H1 (cell line): ENCODE data around the gene ACOX1. TPM values are rescaled to one million over a fixed set of nuclear protein-coding genes. Genes with fewer than 3 reads are reported as not detected.

Experiments
- CHD2 ChIP-seq: IDR thresholded peaks from 2 replicates; pipeline ENCODE4 v1.6.1; 2012; ENCODE audit warnings: low read length, improper control_type of control experiment
- EP300 ChIP-seq, 2 experiments: IDR thresholded peaks; 1 replicate in 1 of 2; 2 replicates in 1 of 2; pipeline ENCODE4 v1.6.1; 2011 to 2012; ENCODE audit warnings: low read depth in 2 of 2, low read length in 2 of 2, mild to moderate bottlenecking in 2 of 2, borderline replicate concordance in 1 of 2, inconsistent platforms in 1 of 2, moderate library complexity in 1 of 2
- RBBP5 ChIP-seq: IDR thresholded peaks from 2 replicates; pipeline ENCODE4 v1.7.1; 2012; ENCODE audit warnings: low read depth, mild to moderate bottlenecking, inconsistent platforms, low read length, moderate library complexity, borderline replicate concordance
- polyA plus RNA-seq, 7 experiments: library from polyadenylated mRNA; depleted of rRNA in 3 of 7; stranded (reverse) in 5 of 7; unstranded in 2 of 7; fragments of >200 nt in 5 of 7; fragments of 200-250 nt in 2 of 7; gene quantifications; 1 replicate in 5 of 7; 2 replicates in 1 of 7; 4 replicates in 1 of 7; pipeline versions ENCODE4 v1.2.1 to v1.2.3, GENCODE V29; 2011 to 2013; ENCODE audit warnings: missing spikeins in 2 of 7, mixed read lengths in 2 of 7
- total RNA-seq: library from RNA; stranded (reverse); fragmentation: NEBNext Ultra II Directional; extraction: Animal tissue kit (Norgen Biotek cat#: 25700); gene quantifications from 2 replicates; pipeline ENCODE4 v1.2.1, GENCODE V29; 2021

ACOX1 gene
- total and polyA plus RNA-seq, 2 of the 8 experiments (the other 6 are each of a cell fraction or from before 2014, with no cell fraction given) = 10.5 to 30.4 TPM

DNA sequence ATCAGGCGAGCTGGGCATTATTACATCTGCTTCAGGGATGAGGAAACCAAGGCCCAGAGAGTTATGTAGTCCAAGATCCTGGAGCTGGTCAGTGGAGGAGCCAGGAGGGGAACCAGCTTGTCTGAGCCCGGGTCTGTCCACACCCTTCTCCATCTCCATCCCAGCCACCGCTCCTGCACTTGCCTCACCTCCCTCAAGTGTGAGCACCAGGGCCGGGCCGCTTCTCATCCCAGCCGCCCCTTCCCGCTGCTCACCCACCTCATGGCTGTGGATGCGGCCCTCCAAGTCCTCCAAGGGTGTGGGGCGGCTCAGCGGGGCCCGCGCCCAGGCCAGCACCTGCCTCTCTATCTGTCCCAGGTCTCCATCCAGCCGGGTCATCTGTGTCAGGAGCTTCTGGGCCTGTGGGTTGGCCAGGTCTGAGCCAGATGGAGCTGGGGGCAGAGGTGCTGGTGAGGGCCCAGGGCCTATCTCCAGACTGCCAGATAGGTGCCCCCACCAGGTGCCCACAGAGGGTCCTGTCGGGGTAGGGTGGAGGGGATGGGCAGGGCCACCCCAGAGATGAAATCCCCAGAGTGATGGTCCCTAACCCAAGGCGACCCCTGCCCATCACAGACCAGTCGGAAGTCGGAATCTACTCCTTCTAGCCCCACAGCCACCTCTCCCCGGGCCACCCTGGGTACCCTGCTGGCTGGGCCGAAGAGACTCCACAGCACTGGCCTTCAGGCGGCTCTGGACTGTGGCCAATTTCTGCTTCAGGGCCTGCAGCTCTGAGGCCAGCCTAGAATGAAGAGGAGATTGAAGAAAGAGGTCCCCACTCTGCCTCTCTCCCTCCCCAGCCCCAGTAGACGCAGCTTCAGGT lies 38.7 kb upstream of the ACOX1 start (continued):
- TF ChIP-seq EP300 (IDR thresholded peaks at IDR 0.05; ENCODE audit: borderline replicate concordance in 1 of 2, low read depth in 2 of 2, low read length in 2 of 2) (no peak), RBBP5 (no peak), CHD2 (no peak)
